Stimulated activated CD4-positive, alpha-beta T cell treated with anti-CD3 and anti-CD28 coated beads, Interleukin-1b, Interleukin-23, amount 100 ng/mL, for 24 hours (primary cell): ENCODE results near the gene DNAJA4.
"Not testable (repeated sequence)": the region's sequence is repeated elsewhere in the genome, so short reads cannot be mapped to it uniquely, and the experiment has no call there.

Experiments used
- DNase-seq, 4 experiments: peaks; one replicate each; pipeline ENCODE4 v3.0.0-alpha.2; 2020; ENCODE audit warnings: low read depth in 4 of 4, low spot score in 1 of 4

The DNAJA4 gene

GRCh38 chr15:78243491-78243941 lies 20.8 kb upstream of the DNAJA4 start:
- no peak for DNase-seq

- DNase-seq = no peak
Measured at GRCh38 chr15:78244101-78244500, 20.3 kb upstream of the DNAJA4 start.

GRCh38 chr15:78244893-78245292 lies 19.5 kb upstream of the DNAJA4 start:
- no peak for DNase-seq

GRCh38 chr15:78245392-78245791 lies 19.0 kb upstream of the DNAJA4 start:
- not testable (repeated sequence) for DNase-seq

GRCh38 chr15:78245976-78246620 lies 18.3 kb upstream of the DNAJA4 start:
- DNase-seq = not testable (repeated sequence)

- DNase-seq = no peak
Measured at GRCh38 chr15:78247911-78248310, 16.5 kb upstream of the DNAJA4 start.

- no peak for DNase-seq
Measured at GRCh38 chr15:78249131-78249530, 15.2 kb upstream of the DNAJA4 start.

GRCh38 chr15:78251136-78251535 lies 13.2 kb upstream of the DNAJA4 start:
- DNase-seq = no peak

- DNase-seq = no peak
Measured at GRCh38 chr15:78255421-78256043, 8.8 kb upstream of the DNAJA4 start.

GRCh38 chr15:78256044-78256437 lies 8.3 kb upstream of the DNAJA4 start:
- no peak for DNase-seq

GRCh38 chr15:78257681-78258080 lies 6.7 kb upstream of the DNAJA4 start:
- no peak for DNase-seq

- no peak for DNase-seq
Measured at GRCh38 chr15:78259232-78259631, 5.1 kb upstream of the DNAJA4 start.

GRCh38 chr15:78260489-78260888 lies 3.9 kb upstream of the DNAJA4 start:
- no peak for DNase-seq

GRCh38 chr15:78261062-78261461 lies 3.3 kb upstream of the DNAJA4 start:
- DNase-seq = no peak

- DNase-seq = no peak
Measured at GRCh38 chr15:78263351-78263781, 996 bp upstream of the DNAJA4 start.

- DNase-seq = no peak
Measured at GRCh38 chr15:78263907-78264303, 457 bp upstream of the DNAJA4 start.

- DNase-seq = no peak
Measured at GRCh38 chr15:78265137-78265460, 737 bp downstream of the DNAJA4 start.

- DNase-seq = no peak
Measured at GRCh38 chr15:78265752-78266224, 1.4 kb downstream of the DNAJA4 start.

GRCh38 chr15:78266229-78266628 lies 1.9 kb downstream of the DNAJA4 start:
- no peak for DNase-seq

GRCh38 chr15:78266806-78267205 lies 2.4 kb downstream of the DNAJA4 start:
- no peak for DNase-seq

- DNase-seq = no peak
Measured at GRCh38 chr15:78272316-78272715, 8.0 kb downstream of the DNAJA4 start.

- no peak for DNase-seq
Measured at GRCh38 chr15:78272776-78273175, 8.4 kb downstream of the DNAJA4 start.

- no peak for DNase-seq
Measured at GRCh38 chr15:78274994-78275393, 10.6 kb downstream of the DNAJA4 start.
